SU-DHL-6 (cell line): ENCODE measurements around the gene KLF1.
"Not testable (repeated sequence)": the region's sequence is repeated elsewhere in the genome, so short reads cannot be mapped to it uniquely, and the experiment has no call there.

Source experiments
- H2AFZ ChIP-seq: fragments of 200-600 bp; sonication (generic); 2 replicates; pipeline ENCODE4 v1.6.1; 2014; ENCODE audit warnings: low read depth, mild to moderate bottlenecking, moderate library complexity, mixed read lengths, antibody characterized with exemption, low read length; ENCODE audit not compliant: severe bottlenecking
- H3F3A ChIP-seq: fragments of 200-600 bp; shearing (Covaris generic); 2 replicates; pipeline ENCODE4 v1.6.0; 2016; ENCODE audit warnings: antibody characterized with exemption, mild to moderate bottlenecking; ENCODE audit not compliant: insufficient read depth
- H3K27ac ChIP-seq: fragments of 200-600 bp; sonication (generic); 2 replicates; pipeline ENCODE4 v1.5.1; 2016; ENCODE audit warnings: low read depth, mild to moderate bottlenecking, low read length, moderate library complexity, mixed read lengths
- H3K27me3 ChIP-seq: fragments of 200-600 bp; sonication (generic), shearing (Covaris generic); 2 replicates; pipeline ENCODE4 v1.6.0; 2014; ENCODE audit warnings: mild to moderate bottlenecking, low read length
- H3K36me3 ChIP-seq: fragments of 200-600 bp; sonication (generic); 2 replicates; pipeline ENCODE4 v1.6.1; 2014; ENCODE audit warnings: mild to moderate bottlenecking, low read length, mixed read lengths
- H3K4me2 ChIP-seq: fragments of 300-600, 200-600 bp; shearing (Covaris generic), sonication (generic); 2 replicates; pipeline ENCODE4 v1.6.0; 2014; ENCODE audit warnings: low read length, low read depth, mild to moderate bottlenecking; ENCODE audit not compliant: poor library complexity, severe bottlenecking
- H3K4me3 ChIP-seq: fragments of 200-600 bp; sonication (generic); 2 replicates; pipeline ENCODE4 v1.5.1; 2014; ENCODE audit warnings: antibody characterized with exemption, low read length, mild to moderate bottlenecking, mixed read lengths; ENCODE audit not compliant: insufficient read depth, poor library complexity, severe bottlenecking
- H3K79me2 ChIP-seq: fragments of 200-600 bp; sonication (generic); 2 replicates; pipeline ENCODE4 v1.6.1; 2014; ENCODE audit warnings: mild to moderate bottlenecking, low read length, moderate library complexity; ENCODE audit not compliant: insufficient read depth
- H3K9ac ChIP-seq: fragments of 200-600 bp; sonication (generic); 2 replicates; pipeline ENCODE4 v1.7.0; 2014; ENCODE audit warnings: mild to moderate bottlenecking, low read length
- H3K9me2 ChIP-seq: fragments of 200-600 bp; sonication (generic); replicated peaks from 2 replicates; pipeline ENCODE4 v1.6.1; 2014; ENCODE audit warnings: low read length; ENCODE audit not compliant: insufficient read depth
- H3K9me3 ChIP-seq: fragments of 200-600 bp; sonication (generic); 2 replicates; pipeline ENCODE4 v1.6.1; 2014; ENCODE audit warnings: low read length, mixed read lengths; ENCODE audit not compliant: insufficient read depth
- H4K20me1 ChIP-seq: fragments of 200-600 bp; sonication (generic); 2 replicates; pipeline ENCODE4 v1.6.1; 2014; ENCODE audit warnings: low read depth, mild to moderate bottlenecking, antibody characterized with exemption, low read length, moderate library complexity, mixed read lengths
- EZH2phosphoT487 ChIP-seq: fragments of 200-600 bp; sonication (generic), shearing (Covaris generic); conservative IDR thresholded peaks from 2 replicates; pipeline ENCODE4 v1.6.1; 2018; ENCODE audit warnings: mild to moderate bottlenecking, antibody characterized with exemption, low read length, moderate library complexity, mixed read lengths
- TF ChIP-seq, protein P1 (sequence below): fragments of 200-600 bp; sonication (generic); IDR thresholded peaks from one replicate; pipeline ENCODE4 v1.5.1; 2017; ENCODE audit warnings: antibody characterized with exemption, mild to moderate bottlenecking, low read length, moderate library complexity; ENCODE audit not compliant: insufficient read depth, poor library complexity, severe bottlenecking

KLF1 gene

DNA sequence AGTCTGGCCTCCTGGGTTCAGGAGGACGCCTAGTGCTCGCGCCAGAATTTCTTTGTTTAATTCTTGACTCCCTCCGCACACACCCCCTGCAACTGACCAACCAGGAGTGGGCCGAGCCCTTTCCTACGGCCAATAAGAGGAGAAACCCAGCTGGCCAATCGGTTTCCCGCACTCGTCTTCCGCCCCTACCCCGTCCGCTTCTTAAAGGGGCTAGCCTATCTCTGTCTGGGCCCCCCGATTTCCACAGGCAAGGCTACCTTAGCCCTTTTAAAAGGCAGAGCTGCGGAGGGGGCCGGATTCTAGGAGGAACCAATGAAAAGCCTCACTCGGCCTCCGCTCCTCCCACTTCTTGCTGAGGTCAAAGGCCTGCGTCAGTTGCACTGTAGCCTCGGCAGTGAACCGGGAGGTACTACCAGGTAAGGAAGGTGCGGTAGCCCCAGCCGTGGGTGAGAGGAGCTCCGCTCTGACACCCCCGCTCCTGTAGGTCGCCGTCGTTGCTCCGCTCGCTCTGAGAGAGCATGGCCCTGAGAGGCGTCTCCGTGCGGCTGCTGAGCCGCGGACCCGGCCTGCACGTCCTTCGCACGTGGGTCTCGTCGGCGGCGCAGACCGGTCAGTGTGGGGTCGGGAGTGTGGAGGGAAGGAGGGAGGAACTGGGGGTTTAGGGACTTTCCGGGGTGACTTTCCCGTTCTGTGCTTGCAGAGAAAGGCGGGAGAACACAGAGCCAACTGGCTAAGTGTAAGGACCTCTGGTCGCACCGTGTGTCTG lies 4.0 kb upstream of the KLF1 start, which contains the start of gene GCDH:
TSS of gene GCDH (plus strand) at position 374 of the 766 bp plus-strand sequence. CDS start at position 519, 145 bp downstream.
- TF ChIP-seq, protein P1, sequence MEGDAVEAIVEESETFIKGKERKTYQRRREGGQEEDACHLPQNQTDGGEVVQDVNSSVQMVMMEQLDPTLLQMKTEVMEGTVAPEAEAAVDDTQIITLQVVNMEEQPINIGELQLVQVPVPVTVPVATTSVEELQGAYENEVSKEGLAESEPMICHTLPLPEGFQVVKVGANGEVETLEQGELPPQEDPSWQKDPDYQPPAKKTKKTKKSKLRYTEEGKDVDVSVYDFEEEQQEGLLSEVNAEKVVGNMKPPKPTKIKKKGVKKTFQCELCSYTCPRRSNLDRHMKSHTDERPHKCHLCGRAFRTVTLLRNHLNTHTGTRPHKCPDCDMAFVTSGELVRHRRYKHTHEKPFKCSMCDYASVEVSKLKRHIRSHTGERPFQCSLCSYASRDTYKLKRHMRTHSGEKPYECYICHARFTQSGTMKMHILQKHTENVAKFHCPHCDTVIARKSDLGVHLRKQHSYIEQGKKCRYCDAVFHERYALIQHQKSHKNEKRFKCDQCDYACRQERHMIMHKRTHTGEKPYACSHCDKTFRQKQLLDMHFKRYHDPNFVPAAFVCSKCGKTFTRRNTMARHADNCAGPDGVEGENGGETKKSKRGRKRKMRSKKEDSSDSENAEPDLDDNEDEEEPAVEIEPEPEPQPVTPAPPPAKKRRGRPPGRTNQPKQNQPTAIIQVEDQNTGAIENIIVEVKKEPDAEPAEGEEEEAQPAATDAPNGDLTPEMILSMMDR: no peak
- no peak for TF ChIP-seq EZH2phosphoT487
- peaks cover 7% of the 10 kb centered on the region for H3K79me2 ChIP-seq

DNA sequence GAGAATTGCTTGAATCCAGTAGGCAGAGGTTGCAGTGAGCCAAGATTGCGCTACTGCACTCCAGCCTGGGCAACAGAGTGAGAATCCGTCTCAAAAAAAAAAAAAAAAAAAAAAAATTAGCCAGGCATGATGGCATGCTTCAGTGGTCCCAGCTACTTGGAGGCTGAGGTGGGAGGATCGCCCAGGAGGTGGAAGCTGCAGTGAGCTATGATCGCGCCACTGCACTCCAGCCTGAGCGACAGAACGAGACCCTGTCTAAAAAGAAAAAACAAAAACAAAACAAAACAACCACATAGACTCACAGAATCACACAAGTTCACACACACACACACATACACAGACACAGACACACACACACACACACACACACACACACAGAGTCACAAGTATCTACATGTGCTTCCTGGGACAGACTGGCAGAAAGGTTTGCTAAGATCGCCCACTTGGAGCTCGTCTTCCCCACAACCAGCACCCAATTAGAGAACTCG lies 3.3 kb upstream of the KLF1 start:
- H3K9me3 ChIP-seq, H3K36me3 ChIP-seq, H3K9me2 ChIP-seq, H3K27me3 ChIP-seq, H3K27ac ChIP-seq, H3K79me2 ChIP-seq, H3F3A ChIP-seq, H4K20me1 ChIP-seq: not testable (repeated sequence)
- Histone ChIP-seq H3K4me2 (peak overlapping the region; percentile 87), H3K9ac (peak overlapping the region; percentile 33; the same call in 1 of the 2 replicates), H2AFZ (peak overlapping the region; percentile 73), H3K4me3 (peak overlapping the region; percentile 54)

More for the DNA sequence above, 4.0 kb upstream of the KLF1 start, which contains the start of gene GCDH:
- peak within 1 kb of the TSS; percentile 57 for H3K9ac ChIP-seq
- H2AFZ ChIP-seq: peak within 1 kb of the TSS; percentile 73
- H3K4me2 ChIP-seq: peak within 1 kb of the TSS; percentile 88
- H3K27me3 ChIP-seq: no peaks in the 10 kb centered on the region
- H3K9me2 ChIP-seq: no peaks in the 10 kb centered on the region
- H3K4me3 ChIP-seq: peak within 1 kb of the TSS; percentile 64
- no peaks in the 10 kb centered on the region for H4K20me1 ChIP-seq
- H3K36me3 ChIP-seq: no peaks in the 10 kb centered on the region
- no peak within 1 kb of the TSS for H3K27ac ChIP-seq
- H3F3A ChIP-seq: no peaks in the 10 kb centered on the region
- no peaks in the 10 kb centered on the region for H3K9me3 ChIP-seq

DNA sequence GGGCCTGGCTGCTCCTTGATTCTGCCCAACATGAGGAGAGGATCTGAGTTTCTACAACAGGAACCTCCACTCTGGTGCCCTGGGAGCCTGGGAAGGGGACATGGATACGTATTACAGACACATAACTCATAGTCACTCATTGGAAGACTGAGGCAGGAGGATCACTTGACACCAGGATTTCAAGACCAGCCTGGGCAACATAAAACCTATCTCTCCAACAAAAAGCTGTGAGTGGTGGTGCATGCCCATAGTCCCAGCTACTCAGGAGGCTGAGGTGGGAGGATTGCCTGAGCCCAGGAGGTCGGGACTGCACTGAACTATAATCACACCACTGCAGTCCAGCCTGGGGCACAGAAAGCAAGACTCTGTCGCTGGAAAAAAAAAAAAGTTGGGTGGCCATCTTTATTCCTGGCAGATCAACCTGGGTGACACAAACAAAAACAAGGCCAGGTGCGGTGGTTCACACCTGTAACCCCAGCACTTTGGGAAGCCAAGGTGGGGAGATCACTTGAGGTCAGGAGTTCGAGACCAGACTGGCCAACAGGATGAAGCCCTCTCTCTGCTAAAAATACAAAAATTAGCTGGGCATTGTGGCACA lies 1.1 kb upstream of the KLF1 start:
- peaks cover 13% of the 10 kb centered on the region; the same call in 1 of the 2 replicates for H3K9me3 ChIP-seq
- H3F3A ChIP-seq: no peaks in the 10 kb centered on the region
- no peak overlapping the region for H3K9ac ChIP-seq
- H3K79me2 ChIP-seq: peaks cover 7% of the 10 kb centered on the region
- H3K9me2 ChIP-seq: no peaks in the 10 kb centered on the region
- no peak overlapping the region for H3K27ac ChIP-seq
- H3K4me2 ChIP-seq: no peak overlapping the region
- TF ChIP-seq, protein P1: no peak
- TF ChIP-seq EZH2phosphoT487: no peak
- no peak overlapping the region for H3K4me3 ChIP-seq
- H3K36me3 ChIP-seq: no peaks in the 10 kb centered on the region
- H2AFZ ChIP-seq: no peak overlapping the region
- no peaks in the 10 kb centered on the region for H3K27me3 ChIP-seq
- H4K20me1 ChIP-seq: no peaks in the 10 kb centered on the region

DNA sequence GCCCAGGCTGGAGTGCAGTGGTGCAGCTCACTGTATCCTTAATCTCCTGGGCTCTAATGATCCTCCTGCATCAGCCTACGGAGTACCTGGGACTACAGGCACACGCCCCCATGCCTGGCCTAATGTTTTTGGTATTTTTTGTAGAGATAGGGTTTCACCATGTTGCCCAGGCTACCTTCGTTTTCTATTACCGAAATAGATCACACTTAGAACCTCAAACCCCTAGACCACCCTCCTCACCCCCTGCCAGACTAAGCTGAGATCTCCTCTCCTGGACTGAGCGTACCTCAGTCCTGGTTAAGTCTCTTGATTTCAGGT lies 391 bp downstream of the KLF1 start:
- peaks cover 13% of the 10 kb centered on the region; the same call in 1 of the 2 replicates for H3K9me3 ChIP-seq
- H2AFZ ChIP-seq: no peak overlapping the region
- no peaks in the 10 kb centered on the region for H4K20me1 ChIP-seq
- H3K9ac ChIP-seq: no peak overlapping the region
- peaks cover 3% of the 10 kb centered on the region for H3K79me2 ChIP-seq
- H3K27me3 ChIP-seq: no peaks in the 10 kb centered on the region
- no peak overlapping the region for H3K27ac ChIP-seq
- TF ChIP-seq, protein P1: no peak
- TF ChIP-seq EZH2phosphoT487: no peak
- H3K4me2 ChIP-seq: no peak overlapping the region
- H3K9me2 ChIP-seq: no peaks in the 10 kb centered on the region
- H3F3A ChIP-seq: peaks cover 6% of the 10 kb centered on the region; the same call in 1 of the 2 replicates
- no peaks in the 10 kb centered on the region for H3K36me3 ChIP-seq
- H3K4me3 ChIP-seq: no peak overlapping the region
